OCI-LY7 (cell line): Measurements from ENCODE around the gene NPY5R. TPM values are rescaled to one million over a fixed set of nuclear protein-coding genes. Genes with fewer than 3 reads are reported as not detected.
A peak's percentile ranks its signal among the peaks of the same experiment; 100 is the strongest.

Experiments used
- BruUV-seq: library from RNA; stranded (reverse); fragments of 400-500 nt; replicated peaks from 2 replicates; lab custom pipeline; 2021; lab: Mats Ljungman, UMichigan
- CTCF ChIA-PET: fragments of 300-600 bp; sonication (Branson Sonifier 250); formaldehyde crosslinking; loops from one replicate; lab custom pipeline; 2022; ENCODE audit warnings: antibody characterized with exemption; ENCODE audit not compliant: unreplicated experiment; lab: Charles Lee
- POLR2A ChIA-PET: fragments of 300-600 bp; sonication (Branson Sonifier 250); formaldehyde crosslinking; loops from one replicate; lab custom pipeline; 2022; ENCODE audit warnings: antibody characterized with exemption; lab: Charles Lee
- DNase-seq: peaks from one replicate; pipeline ENCODE4 v3.0.0-alpha.2; 2015; ENCODE audit warnings: low spot score
- H2AFZ ChIP-seq: fragments of 200-600 bp; sonication (generic), shearing (Covaris generic); 2 replicates; pipeline ENCODE4 v1.6.1; 2014; ENCODE audit warnings: mild to moderate bottlenecking, antibody characterized with exemption, low read length, moderate library complexity
- H3K27ac ChIP-seq: fragments of 200-600 bp; sonication (generic); 2 replicates; pipeline ENCODE4 v1.5.1; 2014; ENCODE audit warnings: mixed run types, low read depth, mild to moderate bottlenecking, moderate library complexity, low read length, inconsistent platforms; ENCODE audit not compliant: poor library complexity, severe bottlenecking
- H3K36me3 ChIP-seq: fragments of 200-600 bp; sonication (generic); 2 replicates; pipeline ENCODE4 v1.6.1; 2014; ENCODE audit warnings: mild to moderate bottlenecking, antibody characterized with exemption, low read length, moderate library complexity, mixed read lengths; ENCODE audit not compliant: insufficient read depth
- H3K4me1 ChIP-seq: fragments of 200-600 bp; sonication (generic); 2 replicates; pipeline ENCODE4 v1.5.1; 2014; ENCODE audit warnings: mild to moderate bottlenecking, low read length; ENCODE audit not compliant: insufficient read depth, poor library complexity, severe bottlenecking
- H3K4me2 ChIP-seq: fragments of 200-600 bp; sonication (generic); 2 replicates; pipeline ENCODE4 v1.6.1; 2014; ENCODE audit warnings: mild to moderate bottlenecking, low read length
- H3K4me3 ChIP-seq: fragments of 200-600 bp; sonication (generic); 2 replicates; pipeline ENCODE4 v1.5.1; 2014; ENCODE audit warnings: mild to moderate bottlenecking, low read depth, low read length; ENCODE audit not compliant: poor library complexity, severe bottlenecking
- H3K79me2 ChIP-seq: fragments of 200-600 bp; sonication (generic); 2 replicates; pipeline ENCODE4 v1.6.1; 2016; ENCODE audit warnings: low read depth, mild to moderate bottlenecking, low read length, moderate library complexity, mixed read lengths; ENCODE audit not compliant: insufficient read depth
- H3K9me2 ChIP-seq: fragments of 200-600 bp; sonication (generic); 2 replicates; pipeline ENCODE4 v1.6.1; 2016; ENCODE audit warnings: mild to moderate bottlenecking, low read length, mixed read lengths; ENCODE audit not compliant: insufficient read depth
- H3K9me3 ChIP-seq: fragments of 200-600 bp; sonication (generic); 2 replicates; pipeline ENCODE4 v1.6.1; 2014; ENCODE audit warnings: mild to moderate bottlenecking, mixed run types, low read length, mixed read lengths
- H4K20me1 ChIP-seq: fragments of 200-600 bp; sonication (generic); 2 replicates; pipeline ENCODE4 v1.6.1; 2014; ENCODE audit warnings: mild to moderate bottlenecking, antibody characterized with exemption, low read length, moderate library complexity, mixed read lengths; ENCODE audit not compliant: insufficient read depth
- EZH2phosphoT487 ChIP-seq: fragments of 200-600 bp; sonication (generic); IDR thresholded peaks from 2 replicates; pipeline ENCODE4 v1.6.1; 2018; ENCODE audit warnings: low read depth, borderline replicate concordance, mild to moderate bottlenecking, mixed run types, antibody characterized with exemption, low read length, moderate library complexity, mixed read lengths
- intact Hi-C: fragments of 100-400 bp; cut with micrococcal nuclease; formaldehyde crosslinking; loops from one replicate; pipeline ENCODE4 v1.10.0; 2022; ENCODE audit not compliant: unreplicated experiment
- total RNA-seq, 2 experiments: library from RNA; depleted of rRNA in 1 of 2; stranded (reverse); fragments of >200 nt in 1 of 2; shearing (Covaris generic) in 1 of 2; gene quantifications; 2 replicates each; pipeline ENCODE4 v1.2.3, GENCODE V29; 2014 to 2022
- TF ChIP-seq, protein P1 (sequence below): fragments of 200-600 bp; sonication (generic); conservative IDR thresholded peaks from 2 replicates; pipeline ENCODE4 v1.5.1; 2014; ENCODE audit warnings: mild to moderate bottlenecking, antibody characterized with exemption, low read length, moderate library complexity, mixed read lengths

NPY5R gene
- total RNA-seq, 2 experiments from 2014 or later, result not detected

DNA sequence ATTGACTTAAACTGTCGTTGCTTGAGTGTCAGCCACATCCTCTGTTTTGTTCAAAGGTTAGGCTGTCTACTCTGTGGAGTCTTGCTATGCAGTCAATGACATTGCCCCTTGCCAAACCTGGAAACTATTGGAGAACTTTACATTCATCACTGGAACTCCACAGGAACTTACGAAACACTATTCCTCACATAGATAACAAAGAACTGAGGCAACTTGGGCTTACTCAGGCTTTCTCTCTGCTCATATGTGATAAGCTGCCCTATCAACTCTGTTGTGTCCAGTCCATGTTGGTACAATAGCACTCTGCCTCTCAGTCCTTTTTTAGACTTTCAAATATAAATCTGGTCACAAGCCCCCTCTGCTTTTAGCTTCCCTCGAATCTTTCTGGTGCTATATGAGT, 9.4 kb downstream of the NPY5R start:
- Histone ChIP-seq H3K79me2 (no peaks in the 10 kb centered on the region), H2AFZ (no peak overlapping the region), H3K36me3 (no peaks in the 10 kb centered on the region), H3K9me3 (no peaks in the 10 kb centered on the region), H3K9me2 (no peaks in the 10 kb centered on the region), H3K4me1 (no peaks in the 10 kb centered on the region), H3K4me2 (no peak overlapping the region), H3K27ac (no peak overlapping the region), H3K4me3 (no peak overlapping the region), H4K20me1 (no peaks in the 10 kb centered on the region)
- TF ChIP-seq, protein P1, sequence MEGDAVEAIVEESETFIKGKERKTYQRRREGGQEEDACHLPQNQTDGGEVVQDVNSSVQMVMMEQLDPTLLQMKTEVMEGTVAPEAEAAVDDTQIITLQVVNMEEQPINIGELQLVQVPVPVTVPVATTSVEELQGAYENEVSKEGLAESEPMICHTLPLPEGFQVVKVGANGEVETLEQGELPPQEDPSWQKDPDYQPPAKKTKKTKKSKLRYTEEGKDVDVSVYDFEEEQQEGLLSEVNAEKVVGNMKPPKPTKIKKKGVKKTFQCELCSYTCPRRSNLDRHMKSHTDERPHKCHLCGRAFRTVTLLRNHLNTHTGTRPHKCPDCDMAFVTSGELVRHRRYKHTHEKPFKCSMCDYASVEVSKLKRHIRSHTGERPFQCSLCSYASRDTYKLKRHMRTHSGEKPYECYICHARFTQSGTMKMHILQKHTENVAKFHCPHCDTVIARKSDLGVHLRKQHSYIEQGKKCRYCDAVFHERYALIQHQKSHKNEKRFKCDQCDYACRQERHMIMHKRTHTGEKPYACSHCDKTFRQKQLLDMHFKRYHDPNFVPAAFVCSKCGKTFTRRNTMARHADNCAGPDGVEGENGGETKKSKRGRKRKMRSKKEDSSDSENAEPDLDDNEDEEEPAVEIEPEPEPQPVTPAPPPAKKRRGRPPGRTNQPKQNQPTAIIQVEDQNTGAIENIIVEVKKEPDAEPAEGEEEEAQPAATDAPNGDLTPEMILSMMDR, result no peak
- no peak for TF ChIP-seq EZH2phosphoT487
- ChIA-PET CTCF (no interaction called here), POLR2A (interaction anchor here (1.0 kb wide), 1 partner anchor 24 kb away, joined by 4 read pairs; no protein-coding TSS in a partner anchor)
- intact Hi-C loops, result no loop called here
- DNase-seq, result no peak
- no TSS peak for BruUV-seq

DNA sequence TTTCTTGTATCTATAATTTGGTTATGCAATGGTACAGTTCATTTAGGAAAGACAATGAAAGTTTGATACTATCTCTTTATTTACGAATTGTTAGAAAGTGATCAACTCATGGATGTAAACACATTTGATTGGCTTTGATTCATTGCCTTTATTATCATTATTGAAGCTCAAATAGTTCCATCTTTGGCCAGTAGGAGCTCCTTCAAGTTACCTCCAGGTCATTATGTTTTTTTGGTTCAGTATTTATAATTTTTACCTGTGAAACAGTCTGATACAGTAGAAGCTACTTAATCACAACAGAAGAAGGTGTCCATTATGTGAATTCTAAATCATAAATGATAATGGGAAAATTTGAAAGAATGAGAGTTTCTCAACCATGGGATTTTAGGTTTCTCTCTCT, 12.4 kb downstream of the NPY5R start:
- Histone ChIP-seq H3K4me1 (no peaks in the 10 kb centered on the region), H3K27ac (no peak overlapping the region), H3K4me3 (no peak overlapping the region), H4K20me1 (no peaks in the 10 kb centered on the region), H2AFZ (no peak overlapping the region), H3K36me3 (no peaks in the 10 kb centered on the region), H3K9me3 (no peaks in the 10 kb centered on the region), H3K79me2 (no peaks in the 10 kb centered on the region), H3K9me2 (no peaks in the 10 kb centered on the region), H3K4me2 (no peak overlapping the region)
- no peak for DNase-seq
- POLR2A ChIA-PET, result interaction anchor here (0.7 to 1.1 kb wide), 2 partner anchors 52 to 859 kb away, joined by 3 read pairs; no protein-coding TSS in a partner anchor
- BruUV-seq, result no TSS peak
- CTCF ChIA-PET, result no interaction called here
- intact Hi-C loops, result no loop called here
- TF ChIP-seq, protein P1, result peak; percentile 29; the same call in 1 of the 2 replicates
- TF ChIP-seq EZH2phosphoT487, result no peak

DNA sequence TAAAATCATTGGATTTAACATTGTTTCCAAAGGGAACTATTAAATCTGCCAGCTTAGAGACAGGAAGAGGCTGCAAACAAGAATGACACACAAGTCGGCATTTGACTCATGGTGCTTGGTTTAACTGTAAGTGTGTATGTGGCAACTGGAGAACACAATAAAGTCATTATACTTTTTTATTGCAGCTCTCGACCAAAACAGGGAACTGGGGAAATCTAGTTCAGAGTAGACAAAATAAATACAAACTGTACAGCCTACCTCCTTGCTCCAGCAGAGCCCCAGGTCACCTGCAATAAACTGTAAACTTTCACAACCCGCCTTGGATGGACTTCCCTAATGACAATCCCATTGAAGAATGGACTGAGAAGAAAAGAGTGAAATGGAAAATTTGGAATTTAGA, 24.0 kb downstream of the NPY5R start:
- H3K9me3 ChIP-seq, result no peaks in the 10 kb centered on the region
- BruUV-seq, result no TSS peak

More for the DNA sequence above, 24.0 kb downstream of the NPY5R start:
- no peak overlapping the region for H3K27ac ChIP-seq
- no peak overlapping the region for H2AFZ ChIP-seq
- H4K20me1 ChIP-seq, result no peaks in the 10 kb centered on the region
- no peak for DNase-seq
- H3K36me3 ChIP-seq, result no peaks in the 10 kb centered on the region
- intact Hi-C loops, result no loop called here
- no peaks in the 10 kb centered on the region for H3K9me2 ChIP-seq
- TF ChIP-seq, protein P1, result no peak
- TF ChIP-seq EZH2phosphoT487, result no peak
- H3K4me2 ChIP-seq, result no peak overlapping the region
- no peak overlapping the region for H3K4me3 ChIP-seq
- H3K79me2 ChIP-seq, result no peaks in the 10 kb centered on the region
- ChIA-PET POLR2A (no interaction called here), CTCF (no interaction called here)
- H3K4me1 ChIP-seq, result no peaks in the 10 kb centered on the region
